K562 (cell line): ENCODE data around the gene FAM78B. TPM values are rescaled to one million over a fixed set of nuclear protein-coding genes. Genes with fewer than 3 reads are reported as not detected.

Experiments used
- ARID3A ChIP-seq: IDR thresholded peaks from 2 replicates; pipeline ENCODE4 v1.6.1; 2012; ENCODE audit warnings: low read depth, low read length, improper control_type of control experiment, borderline replicate concordance
- BACH1 ChIP-seq: fragments of 200-800 bp; sonication (Bioruptor generic); IDR thresholded peaks from 2 replicates; pipeline ENCODE4 v1.6.1; 2016; ENCODE audit warnings: missing genetic modification characterization, missing compliant biosample characterization
- HSF4 ChIP-seq: fragments of 250-450 bp; sonication (Bioruptor Pico); IDR thresholded peaks from 2 replicates; pipeline ENCODE4 v2.1.2; 2022; ENCODE audit warnings: mild to moderate bottlenecking, moderate library complexity, borderline replicate concordance
- polyA plus RNA-seq, 8 experiments: library from polyadenylated mRNA; depleted of rRNA in 4 of 8; stranded (reverse) in 5 of 8; unstranded in 3 of 8; fragments of >200 nt; fragmentation: Nextera tagmentation in 2 of 8; fragmentation: Illumina TruSeq in 1 of 8; extraction: Ambion mirVana in 2 of 8; extraction: Trizol in 1 of 8; gene quantifications; 2 replicates each; pipeline versions ENCODE4 v1.2.1 to v1.2.3, GENCODE V29; 2011 to 2014; ENCODE audit warnings: inconsistent platforms in 1 of 8, missing spikeins in 1 of 8
- total RNA-seq, 7 experiments: library from RNA; depleted of rRNA in 6 of 7; stranded (reverse); fragments of >200 nt in 6 of 7; fragmentation: Illumina TruSeq in 2 of 7; extraction: Trizol in 2 of 7; gene quantifications; 2 replicates each; pipeline versions ENCODE4 v1.2.1 to v1.2.3, GENCODE V29; 2011 to 2021; ENCODE audit warnings: low replicate concordance in 1 of 7
- TF ChIP-seq, protein P1 (sequence below): sonication (generic); formaldehyde crosslinking; IDR thresholded peaks from 2 replicates; pipeline ENCODE4 v1.8.0; 2023; ENCODE audit warnings: missing genetic modification reagents, mild to moderate bottlenecking, borderline replicate concordance
- TF ChIP-seq, protein P2 (sequence below): fragments of 450-650 bp; IDR thresholded peaks from 2 replicates; pipeline ENCODE4 v1.6.1; 2018; ENCODE audit warnings: mild to moderate bottlenecking, low read depth; ENCODE audit not compliant: partially characterized antibody

The FAM78B gene
- total and polyA plus RNA-seq, 9 of the 15 experiments (the other 6 are each of a cell fraction or from before 2014, with no cell fraction given), result 0.04 to 0.43 (median 0.29) TPM; not detected in 1

DNA sequence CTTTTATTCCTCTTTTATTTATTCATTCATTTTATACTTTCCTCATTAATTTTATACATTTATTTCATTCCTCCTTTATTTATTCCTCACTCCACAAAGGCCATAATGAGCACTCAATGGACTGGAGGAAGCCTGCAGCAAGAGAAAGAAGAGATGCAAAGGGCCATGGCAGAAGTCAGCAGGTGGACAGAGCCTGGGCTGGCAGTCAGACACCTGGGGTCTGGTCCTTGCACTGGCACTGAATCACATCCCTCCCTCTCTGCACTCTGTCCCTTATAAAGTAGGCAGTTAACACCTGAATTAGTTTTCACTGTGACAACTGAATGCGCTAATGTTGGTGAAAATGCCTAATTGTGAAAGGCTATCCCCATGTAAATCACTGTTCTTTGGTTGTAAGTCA is 38.6 kb downstream of the FAM78B start (continued):
- TF ChIP-seq, protein P1, sequence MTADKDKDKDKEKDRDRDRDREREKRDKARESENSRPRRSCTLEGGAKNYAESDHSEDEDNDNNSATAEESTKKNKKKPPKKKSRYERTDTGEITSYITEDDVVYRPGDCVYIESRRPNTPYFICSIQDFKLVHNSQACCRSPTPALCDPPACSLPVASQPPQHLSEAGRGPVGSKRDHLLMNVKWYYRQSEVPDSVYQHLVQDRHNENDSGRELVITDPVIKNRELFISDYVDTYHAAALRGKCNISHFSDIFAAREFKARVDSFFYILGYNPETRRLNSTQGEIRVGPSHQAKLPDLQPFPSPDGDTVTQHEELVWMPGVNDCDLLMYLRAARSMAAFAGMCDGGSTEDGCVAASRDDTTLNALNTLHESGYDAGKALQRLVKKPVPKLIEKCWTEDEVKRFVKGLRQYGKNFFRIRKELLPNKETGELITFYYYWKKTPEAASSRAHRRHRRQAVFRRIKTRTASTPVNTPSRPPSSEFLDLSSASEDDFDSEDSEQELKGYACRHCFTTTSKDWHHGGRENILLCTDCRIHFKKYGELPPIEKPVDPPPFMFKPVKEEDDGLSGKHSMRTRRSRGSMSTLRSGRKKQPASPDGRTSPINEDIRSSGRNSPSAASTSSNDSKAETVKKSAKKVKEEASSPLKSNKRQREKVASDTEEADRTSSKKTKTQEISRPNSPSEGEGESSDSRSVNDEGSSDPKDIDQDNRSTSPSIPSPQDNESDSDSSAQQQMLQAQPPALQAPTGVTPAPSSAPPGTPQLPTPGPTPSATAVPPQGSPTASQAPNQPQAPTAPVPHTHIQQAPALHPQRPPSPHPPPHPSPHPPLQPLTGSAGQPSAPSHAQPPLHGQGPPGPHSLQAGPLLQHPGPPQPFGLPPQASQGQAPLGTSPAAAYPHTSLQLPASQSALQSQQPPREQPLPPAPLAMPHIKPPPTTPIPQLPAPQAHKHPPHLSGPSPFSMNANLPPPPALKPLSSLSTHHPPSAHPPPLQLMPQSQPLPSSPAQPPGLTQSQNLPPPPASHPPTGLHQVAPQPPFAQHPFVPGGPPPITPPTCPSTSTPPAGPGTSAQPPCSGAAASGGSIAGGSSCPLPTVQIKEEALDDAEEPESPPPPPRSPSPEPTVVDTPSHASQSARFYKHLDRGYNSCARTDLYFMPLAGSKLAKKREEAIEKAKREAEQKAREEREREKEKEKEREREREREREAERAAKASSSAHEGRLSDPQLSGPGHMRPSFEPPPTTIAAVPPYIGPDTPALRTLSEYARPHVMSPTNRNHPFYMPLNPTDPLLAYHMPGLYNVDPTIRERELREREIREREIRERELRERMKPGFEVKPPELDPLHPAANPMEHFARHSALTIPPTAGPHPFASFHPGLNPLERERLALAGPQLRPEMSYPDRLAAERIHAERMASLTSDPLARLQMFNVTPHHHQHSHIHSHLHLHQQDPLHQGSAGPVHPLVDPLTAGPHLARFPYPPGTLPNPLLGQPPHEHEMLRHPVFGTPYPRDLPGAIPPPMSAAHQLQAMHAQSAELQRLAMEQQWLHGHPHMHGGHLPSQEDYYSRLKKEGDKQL (CRISPR knock-in tag), result no peak
- TF ChIP-seq, protein P2, sequence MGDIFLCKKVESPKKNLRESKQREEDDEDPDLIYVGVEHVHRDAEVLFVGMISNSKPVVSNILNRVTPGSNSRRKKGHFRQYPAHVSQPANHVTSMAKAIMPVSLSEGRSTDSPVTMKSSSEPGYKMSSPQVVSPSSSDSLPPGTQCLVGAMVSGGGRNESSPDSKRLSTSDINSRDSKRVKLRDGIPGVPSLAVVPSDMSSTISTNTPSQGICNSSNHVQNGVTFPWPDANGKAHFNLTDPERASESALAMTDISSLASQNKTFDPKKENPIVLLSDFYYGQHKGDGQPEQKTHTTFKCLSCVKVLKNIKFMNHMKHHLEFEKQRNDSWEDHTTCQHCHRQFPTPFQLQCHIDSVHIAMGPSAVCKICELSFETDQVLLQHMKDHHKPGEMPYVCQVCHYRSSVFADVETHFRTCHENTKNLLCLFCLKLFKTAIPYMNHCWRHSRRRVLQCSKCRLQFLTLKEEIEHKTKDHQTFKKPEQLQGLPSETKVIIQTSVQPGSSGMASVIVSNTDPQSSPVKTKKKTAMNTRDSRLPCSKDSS, result no peak
- TF ChIP-seq ARID3A, result no peak
- TF ChIP-seq BACH1, result no peak
- no peak for TF ChIP-seq HSF4 (CRISPR knock-in tag)
- TF ChIP-seq, all 486 proteins: peak for 0
